Measurements from ENCODE around the gene CENPT. TPM values are rescaled to one million over a fixed set of nuclear protein-coding genes. Genes with fewer than 3 reads are reported as not detected.

Gene CENPT
- total and polyA plus RNA-seq, 2 of the 13 experiments (the other 11 are each of a cell fraction or from before 2014, with no cell fraction given), result 40.9 to 43.3 TPM

DNA sequence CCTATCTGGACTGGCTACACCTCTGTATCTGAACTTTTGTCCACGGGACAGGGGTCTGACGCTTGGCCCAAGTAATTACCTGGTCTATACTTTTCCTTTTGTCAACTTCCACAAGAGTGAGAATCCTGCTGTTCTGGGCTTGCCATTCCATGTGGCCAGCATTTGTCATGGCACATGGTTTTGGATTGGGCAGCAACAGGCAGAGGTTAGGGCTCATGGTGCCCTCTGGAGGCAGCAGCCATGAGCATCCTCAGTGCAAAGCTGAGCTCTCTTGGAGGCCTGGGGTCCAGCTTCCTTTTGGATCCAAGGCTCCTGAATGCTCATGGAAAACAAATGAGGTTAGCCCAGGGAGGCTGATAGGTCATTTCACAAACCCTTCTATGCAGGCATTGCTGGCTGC, 17.8 kb upstream of the CENPT start (continued):
- TF ChIP-seq MXD4 (CRISPR knock-in tag; IDR thresholded peaks at IDR 0.05) (peak; percentile 37; the same call in 1 of the 2 replicates), NFE2L2 (IDR thresholded peaks at IDR 0.05; ENCODE audit: low read length) (no peak), CTCF (CRISPR knock-in tag; IDR thresholded peaks at IDR 0.05) (peak; percentile 84), NFKBIZ (CRISPR knock-in tag; IDR thresholded peaks at IDR 0.05) (no peak), PHF20 (CRISPR knock-in tag; IDR thresholded peaks at IDR 0.05) (peak; percentile 25; the same call in 1 of the 2 replicates), SKI (IDR thresholded peaks at IDR 0.05; ENCODE audit: partially characterized antibody) (no peak), IRF2 (CRISPR knock-in tag; IDR thresholded peaks at IDR 0.05) (peak; percentile 35; the same call in 1 of the 2 replicates), ZNF644 (CRISPR knock-in tag; IDR thresholded peaks at IDR 0.05; ENCODE audit: low read depth) (peak; percentile 92), TARDBP (CRISPR knock-in tag; IDR thresholded peaks at IDR 0.05) (peak; percentile 18; the same call in 1 of the 2 replicates), SALL1 (CRISPR knock-in tag; IDR thresholded peaks at IDR 0.05) (peak; percentile 55), BRCA1 (CRISPR knock-in tag; IDR thresholded peaks at IDR 0.05) (no peak), TFDP1 (CRISPR knock-in tag; IDR thresholded peaks at IDR 0.05; ENCODE audit: borderline replicate concordance) (peak; percentile 33; the same call in 1 of the 2 replicates), ATM (IDR thresholded peaks at IDR 0.05; ENCODE audit: borderline replicate concordance) (no peak), DMAP1 (CRISPR knock-in tag; IDR thresholded peaks at IDR 0.05) (no peak; the same call in 1 of the 2 replicates), TFAP4 (IDR thresholded peaks at IDR 0.05; ENCODE audit: borderline replicate concordance, low read depth) (peak; percentile 26; the same call in 1 of the 2 replicates), ZNF20 (CRISPR knock-in tag; IDR thresholded peaks at IDR 0.05) (no peak), ZBTB1 (CRISPR knock-in tag; IDR thresholded peaks at IDR 0.05; ENCODE audit: borderline replicate concordance) (no peak), MXI1 (IDR thresholded peaks at IDR 0.05; ENCODE audit: borderline replicate concordance, low read depth, low read length) (peak; percentile 89; the same call in 1 of the 3 replicates), SRSF1 (optimal IDR thresholded peaks at IDR 0.05; ENCODE audit: low read depth, low read length) (no peak)
- TF ChIP-seq, protein P1, sequence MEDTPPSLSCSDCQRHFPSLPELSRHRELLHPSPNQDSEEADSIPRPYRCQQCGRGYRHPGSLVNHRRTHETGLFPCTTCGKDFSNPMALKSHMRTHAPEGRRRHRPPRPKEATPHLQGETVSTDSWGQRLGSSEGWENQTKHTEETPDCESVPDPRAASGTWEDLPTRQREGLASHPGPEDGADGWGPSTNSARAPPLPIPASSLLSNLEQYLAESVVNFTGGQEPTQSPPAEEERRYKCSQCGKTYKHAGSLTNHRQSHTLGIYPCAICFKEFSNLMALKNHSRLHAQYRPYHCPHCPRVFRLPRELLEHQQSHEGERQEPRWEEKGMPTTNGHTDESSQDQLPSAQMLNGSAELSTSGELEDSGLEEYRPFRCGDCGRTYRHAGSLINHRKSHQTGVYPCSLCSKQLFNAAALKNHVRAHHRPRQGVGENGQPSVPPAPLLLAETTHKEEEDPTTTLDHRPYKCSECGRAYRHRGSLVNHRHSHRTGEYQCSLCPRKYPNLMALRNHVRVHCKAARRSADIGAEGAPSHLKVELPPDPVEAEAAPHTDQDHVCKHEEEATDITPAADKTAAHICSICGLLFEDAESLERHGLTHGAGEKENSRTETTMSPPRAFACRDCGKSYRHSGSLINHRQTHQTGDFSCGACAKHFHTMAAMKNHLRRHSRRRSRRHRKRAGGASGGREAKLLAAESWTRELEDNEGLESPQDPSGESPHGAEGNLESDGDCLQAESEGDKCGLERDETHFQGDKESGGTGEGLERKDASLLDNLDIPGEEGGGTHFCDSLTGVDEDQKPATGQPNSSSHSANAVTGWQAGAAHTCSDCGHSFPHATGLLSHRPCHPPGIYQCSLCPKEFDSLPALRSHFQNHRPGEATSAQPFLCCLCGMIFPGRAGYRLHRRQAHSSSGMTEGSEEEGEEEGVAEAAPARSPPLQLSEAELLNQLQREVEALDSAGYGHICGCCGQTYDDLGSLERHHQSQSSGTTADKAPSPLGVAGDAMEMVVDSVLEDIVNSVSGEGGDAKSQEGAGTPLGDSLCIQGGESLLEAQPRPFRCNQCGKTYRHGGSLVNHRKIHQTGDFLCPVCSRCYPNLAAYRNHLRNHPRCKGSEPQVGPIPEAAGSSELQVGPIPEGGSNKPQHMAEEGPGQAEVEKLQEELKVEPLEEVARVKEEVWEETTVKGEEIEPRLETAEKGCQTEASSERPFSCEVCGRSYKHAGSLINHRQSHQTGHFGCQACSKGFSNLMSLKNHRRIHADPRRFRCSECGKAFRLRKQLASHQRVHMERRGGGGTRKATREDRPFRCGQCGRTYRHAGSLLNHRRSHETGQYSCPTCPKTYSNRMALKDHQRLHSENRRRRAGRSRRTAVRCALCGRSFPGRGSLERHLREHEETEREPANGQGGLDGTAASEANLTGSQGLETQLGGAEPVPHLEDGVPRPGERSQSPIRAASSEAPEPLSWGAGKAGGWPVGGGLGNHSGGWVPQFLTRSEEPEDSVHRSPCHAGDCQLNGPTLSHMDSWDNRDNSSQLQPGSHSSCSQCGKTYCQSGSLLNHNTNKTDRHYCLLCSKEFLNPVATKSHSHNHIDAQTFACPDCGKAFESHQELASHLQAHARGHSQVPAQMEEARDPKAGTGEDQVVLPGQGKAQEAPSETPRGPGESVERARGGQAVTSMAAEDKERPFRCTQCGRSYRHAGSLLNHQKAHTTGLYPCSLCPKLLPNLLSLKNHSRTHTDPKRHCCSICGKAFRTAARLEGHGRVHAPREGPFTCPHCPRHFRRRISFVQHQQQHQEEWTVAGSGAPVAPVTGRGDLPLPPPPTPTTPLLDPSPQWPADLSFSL (CRISPR knock-in tag; IDR thresholded peaks at IDR 0.05), result no peak
- TF ChIP-seq, protein P2, sequence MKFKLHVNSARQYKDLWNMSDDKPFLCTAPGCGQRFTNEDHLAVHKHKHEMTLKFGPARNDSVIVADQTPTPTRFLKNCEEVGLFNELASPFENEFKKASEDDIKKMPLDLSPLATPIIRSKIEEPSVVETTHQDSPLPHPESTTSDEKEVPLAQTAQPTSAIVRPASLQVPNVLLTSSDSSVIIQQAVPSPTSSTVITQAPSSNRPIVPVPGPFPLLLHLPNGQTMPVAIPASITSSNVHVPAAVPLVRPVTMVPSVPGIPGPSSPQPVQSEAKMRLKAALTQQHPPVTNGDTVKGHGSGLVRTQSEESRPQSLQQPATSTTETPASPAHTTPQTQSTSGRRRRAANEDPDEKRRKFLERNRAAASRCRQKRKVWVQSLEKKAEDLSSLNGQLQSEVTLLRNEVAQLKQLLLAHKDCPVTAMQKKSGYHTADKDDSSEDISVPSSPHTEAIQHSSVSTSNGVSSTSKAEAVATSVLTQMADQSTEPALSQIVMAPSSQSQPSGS (CRISPR knock-in tag; IDR thresholded peaks at IDR 0.05), result no peak
